G401.6 (cell line): Measurements from ENCODE around the gene OVCA2.

Experiments
- FAIRE-seq: peaks from 2 replicates; lab custom pipeline; 2012; peaks lifted over from hg19 to GRCh38; lab: Jason Lieb, UNC

Gene OVCA2

DNA sequence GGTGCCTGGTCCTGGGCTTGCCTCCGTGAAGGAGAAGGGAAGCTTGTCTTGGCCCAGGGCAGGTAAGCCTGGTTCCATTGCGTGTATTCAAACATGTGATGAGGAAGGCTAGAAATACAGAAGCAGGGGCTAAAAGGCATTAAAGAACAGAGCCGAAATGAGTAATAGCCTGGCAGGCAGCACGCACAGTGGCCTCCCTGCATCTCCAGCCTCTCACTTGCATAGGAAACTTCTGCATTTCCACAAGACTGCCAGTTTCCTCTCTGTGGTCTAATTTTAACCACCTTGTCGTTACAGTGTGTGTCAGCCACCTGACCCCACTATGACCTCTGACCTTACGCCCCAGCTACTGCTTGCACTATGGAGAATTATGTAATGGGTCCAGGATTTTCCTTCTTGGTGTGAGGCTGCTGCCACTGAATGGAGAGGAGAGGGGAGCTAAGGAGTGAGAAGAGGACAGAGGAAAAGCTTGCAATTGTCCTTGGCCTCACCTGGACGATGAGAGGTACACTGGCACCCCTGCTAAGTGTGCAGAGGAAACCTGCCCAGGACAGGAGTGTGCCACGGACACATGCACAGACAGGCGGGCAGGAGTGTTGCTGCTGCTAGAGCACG, 45.9 kb downstream of the OVCA2 start:
- FAIRE-seq = no peak

DNA sequence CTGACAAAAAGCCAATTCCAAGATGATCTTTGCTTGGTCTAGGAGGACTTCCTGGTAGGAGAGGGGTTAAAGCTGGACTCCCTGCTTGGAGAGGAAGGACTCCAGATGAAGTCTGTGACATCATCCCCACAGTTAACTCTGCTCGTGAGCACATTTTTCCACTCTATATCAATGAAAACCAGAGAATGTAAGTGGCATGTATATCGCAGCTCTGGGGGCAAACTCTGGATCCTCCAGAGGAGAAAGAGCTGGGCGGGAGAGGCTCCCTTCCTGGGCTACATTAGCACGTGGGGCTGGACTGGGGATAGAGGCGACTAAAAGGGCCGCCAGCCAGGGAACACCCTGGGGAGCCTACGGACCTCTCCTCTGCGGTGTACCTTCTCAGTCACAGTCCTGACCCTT, 47.2 kb downstream of the OVCA2 start:
- FAIRE-seq = no peak

- FAIRE-seq = no peak
Observed at GRCh38 chr17:2090210-2090641, 48.4 kb downstream of the OVCA2 start.

DNA sequence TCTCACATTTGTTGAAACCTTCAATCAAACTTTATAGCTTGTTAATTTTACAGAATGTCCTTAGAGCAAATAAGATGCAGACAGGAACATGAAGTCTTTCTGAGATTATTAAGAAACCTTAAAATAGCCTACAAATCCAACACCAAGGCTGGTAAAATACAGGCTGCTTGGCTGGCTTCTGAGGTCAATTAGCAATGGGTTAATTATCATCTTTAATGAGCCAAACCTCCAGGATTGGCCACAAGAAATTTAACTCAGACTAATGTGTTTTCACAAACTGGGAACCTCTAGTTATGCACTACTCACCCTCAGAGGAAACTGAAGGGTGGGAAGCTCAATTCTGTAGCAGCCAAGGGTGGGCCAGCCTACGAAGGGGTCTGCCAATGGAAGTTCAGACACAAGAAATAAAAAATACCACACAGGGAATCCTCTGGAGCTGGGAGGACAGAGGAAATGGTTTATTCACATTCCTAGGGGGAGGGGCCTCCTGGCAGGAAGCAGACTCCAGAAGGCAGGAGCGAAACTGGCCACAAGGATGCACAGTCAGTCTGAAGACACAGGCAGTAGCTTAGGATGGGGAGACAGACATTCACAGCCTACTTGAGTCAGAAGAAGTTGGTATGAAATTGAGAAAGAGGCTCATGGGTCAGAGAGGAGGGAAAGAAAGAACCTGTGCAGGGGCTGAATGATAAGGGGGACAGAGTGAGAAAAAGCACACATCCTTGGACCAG, 49.1 kb downstream of the OVCA2 start:
- no peak for FAIRE-seq

DNA sequence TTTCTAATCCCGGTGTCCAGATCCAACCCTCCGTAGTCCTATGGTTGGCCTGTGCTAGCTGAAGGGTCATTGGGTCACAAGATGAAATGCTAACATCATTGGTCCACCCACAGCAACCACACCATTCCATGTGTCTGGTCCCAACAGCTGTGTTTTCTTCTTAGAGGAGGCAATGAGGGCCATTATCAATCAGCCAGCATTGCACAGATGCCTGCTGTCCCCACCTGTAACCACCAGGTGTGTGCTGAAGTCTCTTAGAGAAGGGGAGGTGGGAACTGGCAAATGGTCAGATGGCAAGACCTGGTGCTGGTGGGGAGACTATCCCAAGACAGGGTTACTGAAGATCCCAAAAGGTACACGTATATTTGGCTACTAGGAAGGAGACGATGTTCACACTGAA, 50.4 kb downstream of the OVCA2 start:
- no peak for FAIRE-seq
